Duodenal mucosa (tissue), 2 donors: Measurements from ENCODE around the gene LTK.

Experiments used
- H3K27ac ChIP-seq: one replicate; pipeline ENCODE4 v1.7.0; 2013; ENCODE audit warnings: low read depth, low read length
- H3K27me3 ChIP-seq, 2 donors: one replicate each; pipeline ENCODE4 v1.7.0; 2013; ENCODE audit warnings: low read length in 2 of 2, control low read depth in 1 of 2; ENCODE audit not compliant: insufficient read depth in 2 of 2, control insufficient read depth in 1 of 2
- H3K36me3 ChIP-seq, 2 donors: one replicate each; pipeline ENCODE4 v1.7.0; 2013; ENCODE audit warnings: low read length in 2 of 2, control low read depth in 1 of 2; ENCODE audit not compliant: insufficient read depth in 2 of 2, control insufficient read depth in 1 of 2
- H3K4me1 ChIP-seq, 2 donors: one replicate each; pipeline ENCODE4 v1.7.0; 2013; ENCODE audit warnings: low read length in 2 of 2, control low read depth in 1 of 2; ENCODE audit not compliant: insufficient read depth in 2 of 2, control insufficient read depth in 1 of 2
- H3K4me3 ChIP-seq, 2 donors: one replicate each; pipeline ENCODE4 v1.7.0; 2013; ENCODE audit warnings: low read length in 2 of 2, low read depth in 1 of 2
- H3K9ac ChIP-seq, 2 donors: one replicate each; pipeline ENCODE4 v1.7.0; 2013; ENCODE audit warnings: low read length in 2 of 2, low read depth in 1 of 2
- H3K9me3 ChIP-seq, 2 donors: one replicate each; pipeline ENCODE4 v1.7.0; 2013; ENCODE audit warnings: low read length in 2 of 2, control low read depth in 1 of 2; ENCODE audit not compliant: control insufficient read depth in 1 of 2

The LTK gene

GRCh38 chr15:41510728-41511127, 2.9 kb downstream of the LTK start:
- peak overlapping the region in 1 of 2 donors; percentile 44 for H3K9ac ChIP-seq
- peaks cover 0 to 4% of the 10 kb centered on the region in 2 donors for H3K27me3 ChIP-seq
- peak overlapping the region; percentile 10 for H3K27ac ChIP-seq
- no peaks in the 10 kb centered on the region for H3K9me3 ChIP-seq
- H3K36me3 ChIP-seq, result no peaks in the 10 kb centered on the region
- H3K4me1 ChIP-seq, result peaks cover 21 to 44% of the 10 kb centered on the region in 2 donors
- H3K4me3 ChIP-seq, result peak overlapping the region; percentile 22 to 81

GRCh38 chr15:41507820-41508290, 5.8 kb downstream of the LTK start:
- peak overlapping the region; percentile 7 to 25 for H3K9ac ChIP-seq
- H3K9me3 ChIP-seq, result no peaks in the 10 kb centered on the region
- H3K27me3 ChIP-seq, result peaks cover 0 to 4% of the 10 kb centered on the region in 2 donors
- peaks cover 0 to 11% of the 10 kb centered on the region in 2 donors for H3K36me3 ChIP-seq
- no peak overlapping the region for H3K4me3 ChIP-seq
- H3K4me1 ChIP-seq, result peaks cover 23 to 32% of the 10 kb centered on the region in 2 donors
- peak overlapping the region; percentile 30 for H3K27ac ChIP-seq

- Histone ChIP-seq H3K27ac (no peak overlapping the region), H3K4me3 (no peak overlapping the region), H3K9me3 (no peaks in the 10 kb centered on the region), H3K4me1 (peaks cover 23 to 24% of the 10 kb centered on the region in 2 donors), H3K36me3 (peaks cover 0 to 15% of the 10 kb centered on the region in 2 donors), H3K9ac (peak overlapping the region in 1 of 2 donors; percentile 7), H3K27me3 (peaks cover 5 to 8% of the 10 kb centered on the region in 2 donors)
These were observed 6.8 kb downstream of the LTK start for GRCh38 chr15:41506796-41507341.

- Histone ChIP-seq H3K4me3 (no peak overlapping the region), H3K27ac (no peak overlapping the region), H3K27me3 (peaks cover 5 to 11% of the 10 kb centered on the region in 2 donors), H3K4me1 (peaks cover 22 to 27% of the 10 kb centered on the region in 2 donors), H3K9me3 (no peaks in the 10 kb centered on the region), H3K9ac (no peak overlapping the region), H3K36me3 (peaks cover 0 to 15% of the 10 kb centered on the region in 2 donors)
These were observed 7.9 kb downstream of the LTK start for GRCh38 chr15:41505776-41506175.

GRCh38 chr15:41504751-41505492, 8.7 kb downstream of the LTK start:
- peaks cover 19 to 25% of the 10 kb centered on the region in 2 donors for H3K4me1 ChIP-seq
- peaks cover 5 to 11% of the 10 kb centered on the region in 2 donors for H3K27me3 ChIP-seq
- no peak overlapping the region for H3K4me3 ChIP-seq
- H3K27ac ChIP-seq, result no peak overlapping the region
- H3K9me3 ChIP-seq, result no peaks in the 10 kb centered on the region
- no peak overlapping the region for H3K9ac ChIP-seq
- peaks cover 0 to 15% of the 10 kb centered on the region in 2 donors for H3K36me3 ChIP-seq

GRCh38 chr15:41503669-41504010, 10.0 kb downstream of the LTK start:
- no peak overlapping the region for H3K4me3 ChIP-seq
- peaks cover 5 to 20% of the 10 kb centered on the region in 2 donors for H3K27me3 ChIP-seq
- H3K36me3 ChIP-seq, result peaks cover 0 to 18% of the 10 kb centered on the region in 2 donors
- H3K4me1 ChIP-seq, result peaks cover 19% of the 10 kb centered on the region in 2 donors
- H3K9me3 ChIP-seq, result no peaks in the 10 kb centered on the region
- H3K27ac ChIP-seq, result no peak overlapping the region
- H3K9ac ChIP-seq, result no peak overlapping the region

GRCh38 chr15:41502795-41503668, 10.6 kb downstream of the LTK start:
- Histone ChIP-seq H3K9me3 (no peaks in the 10 kb centered on the region), H3K9ac (no peak overlapping the region), H3K4me3 (peak overlapping the region in 1 of 2 donors; percentile 40), H3K36me3 (peaks cover 0 to 18% of the 10 kb centered on the region in 2 donors), H3K4me1 (peaks cover 18 to 19% of the 10 kb centered on the region in 2 donors), H3K27me3 (peaks cover 5 to 20% of the 10 kb centered on the region in 2 donors), H3K27ac (no peak overlapping the region)

GRCh38 chr15:41501931-41502794, 11.5 kb downstream of the LTK start:
- Histone ChIP-seq H3K36me3 (peaks cover 0 to 18% of the 10 kb centered on the region in 2 donors), H3K4me3 (peak overlapping the region; percentile 8 to 45), H3K9ac (no peak overlapping the region), H3K4me1 (peaks cover 10 to 12% of the 10 kb centered on the region in 2 donors), H3K27me3 (peaks cover 5 to 20% of the 10 kb centered on the region in 2 donors), H3K9me3 (no peaks in the 10 kb centered on the region), H3K27ac (no peak overlapping the region)

GRCh38 chr15:41501191-41501917, 12.3 kb downstream of the LTK start:
- peak overlapping the region in 1 of 2 donors; percentile 45 for H3K4me3 ChIP-seq
- H3K27ac ChIP-seq, result no peak overlapping the region
- H3K9ac ChIP-seq, result no peak overlapping the region
- no peaks in the 10 kb centered on the region for H3K9me3 ChIP-seq
- peaks cover 0 to 18% of the 10 kb centered on the region in 2 donors for H3K36me3 ChIP-seq
- H3K27me3 ChIP-seq, result peaks cover 9 to 22% of the 10 kb centered on the region in 2 donors
- H3K4me1 ChIP-seq, result peaks cover 14 to 18% of the 10 kb centered on the region in 2 donors
